C4-2B (cell line): ENCODE measurements around the gene NBPF1.
"Not testable (repeated sequence)": the region's sequence is repeated elsewhere in the genome, so short reads cannot be mapped to it uniquely, and the experiment has no call there.

Source experiments
- ZFX ChIP-seq: fragments of 450-650 bp; IDR thresholded peaks from 2 replicates; pipeline ENCODE4 v1.6.1; 2017
- TF ChIP-seq, protein P1 (sequence below): fragments of 450-650 bp; conservative IDR thresholded peaks from 2 replicates; pipeline ENCODE4 v1.5.1; 2017; ENCODE audit warnings: mild to moderate bottlenecking

DNA sequence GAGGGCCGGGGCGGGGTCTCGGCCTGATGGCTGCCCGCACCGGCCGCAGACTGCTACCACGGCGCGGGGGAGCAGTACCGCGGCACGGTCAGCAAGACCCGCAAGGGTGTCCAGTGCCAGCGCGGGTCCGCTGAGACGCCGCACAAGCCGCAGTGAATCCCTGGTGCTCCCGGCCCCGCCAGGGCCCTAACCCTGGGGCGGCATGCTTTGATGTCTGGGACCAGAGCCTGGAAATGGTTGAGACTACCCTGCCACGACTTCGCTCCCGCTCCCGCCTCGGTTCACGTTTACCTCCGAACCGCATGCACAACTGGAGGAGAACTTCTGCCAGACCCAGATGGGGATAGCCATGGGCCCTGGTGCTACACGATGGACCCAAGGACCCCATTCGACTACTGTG is 34.9 kb upstream of the NBPF1 start:
- TF ChIP-seq, protein P1, sequence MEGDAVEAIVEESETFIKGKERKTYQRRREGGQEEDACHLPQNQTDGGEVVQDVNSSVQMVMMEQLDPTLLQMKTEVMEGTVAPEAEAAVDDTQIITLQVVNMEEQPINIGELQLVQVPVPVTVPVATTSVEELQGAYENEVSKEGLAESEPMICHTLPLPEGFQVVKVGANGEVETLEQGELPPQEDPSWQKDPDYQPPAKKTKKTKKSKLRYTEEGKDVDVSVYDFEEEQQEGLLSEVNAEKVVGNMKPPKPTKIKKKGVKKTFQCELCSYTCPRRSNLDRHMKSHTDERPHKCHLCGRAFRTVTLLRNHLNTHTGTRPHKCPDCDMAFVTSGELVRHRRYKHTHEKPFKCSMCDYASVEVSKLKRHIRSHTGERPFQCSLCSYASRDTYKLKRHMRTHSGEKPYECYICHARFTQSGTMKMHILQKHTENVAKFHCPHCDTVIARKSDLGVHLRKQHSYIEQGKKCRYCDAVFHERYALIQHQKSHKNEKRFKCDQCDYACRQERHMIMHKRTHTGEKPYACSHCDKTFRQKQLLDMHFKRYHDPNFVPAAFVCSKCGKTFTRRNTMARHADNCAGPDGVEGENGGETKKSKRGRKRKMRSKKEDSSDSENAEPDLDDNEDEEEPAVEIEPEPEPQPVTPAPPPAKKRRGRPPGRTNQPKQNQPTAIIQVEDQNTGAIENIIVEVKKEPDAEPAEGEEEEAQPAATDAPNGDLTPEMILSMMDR, result not testable (repeated sequence)
- TF ChIP-seq ZFX, result not testable (repeated sequence)
